HG03095 (cell line): ENCODE results near the gene SYCE1.
"Not testable (repeated sequence)": the region's sequence is repeated elsewhere in the genome, so short reads cannot be mapped to it uniquely, and the experiment has no call there.

Experiments used
- ATAC-seq: cut with Tn5 transposase; IDR thresholded peaks from one replicate; pipeline ENCODE4 v1.9.1; 2021; ENCODE audit warnings: moderate library complexity; ENCODE audit not compliant: unreplicated experiment

Gene SYCE1, protein sequence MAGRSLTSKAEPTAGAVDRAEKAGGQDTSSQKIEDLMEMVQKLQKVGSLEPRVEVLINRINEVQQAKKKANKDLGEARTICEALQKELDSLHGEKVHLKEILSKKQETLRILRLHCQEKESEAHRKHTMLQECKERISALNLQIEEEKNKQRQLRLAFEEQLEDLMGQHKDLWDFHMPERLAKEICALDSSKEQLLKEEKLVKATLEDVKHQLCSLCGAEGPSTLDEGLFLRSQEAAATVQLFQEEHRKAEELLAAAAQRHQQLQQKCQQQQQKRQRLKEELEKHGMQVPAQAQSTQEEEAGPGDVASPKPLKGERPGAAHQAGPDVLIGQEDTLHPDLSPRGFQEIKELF

DNA sequence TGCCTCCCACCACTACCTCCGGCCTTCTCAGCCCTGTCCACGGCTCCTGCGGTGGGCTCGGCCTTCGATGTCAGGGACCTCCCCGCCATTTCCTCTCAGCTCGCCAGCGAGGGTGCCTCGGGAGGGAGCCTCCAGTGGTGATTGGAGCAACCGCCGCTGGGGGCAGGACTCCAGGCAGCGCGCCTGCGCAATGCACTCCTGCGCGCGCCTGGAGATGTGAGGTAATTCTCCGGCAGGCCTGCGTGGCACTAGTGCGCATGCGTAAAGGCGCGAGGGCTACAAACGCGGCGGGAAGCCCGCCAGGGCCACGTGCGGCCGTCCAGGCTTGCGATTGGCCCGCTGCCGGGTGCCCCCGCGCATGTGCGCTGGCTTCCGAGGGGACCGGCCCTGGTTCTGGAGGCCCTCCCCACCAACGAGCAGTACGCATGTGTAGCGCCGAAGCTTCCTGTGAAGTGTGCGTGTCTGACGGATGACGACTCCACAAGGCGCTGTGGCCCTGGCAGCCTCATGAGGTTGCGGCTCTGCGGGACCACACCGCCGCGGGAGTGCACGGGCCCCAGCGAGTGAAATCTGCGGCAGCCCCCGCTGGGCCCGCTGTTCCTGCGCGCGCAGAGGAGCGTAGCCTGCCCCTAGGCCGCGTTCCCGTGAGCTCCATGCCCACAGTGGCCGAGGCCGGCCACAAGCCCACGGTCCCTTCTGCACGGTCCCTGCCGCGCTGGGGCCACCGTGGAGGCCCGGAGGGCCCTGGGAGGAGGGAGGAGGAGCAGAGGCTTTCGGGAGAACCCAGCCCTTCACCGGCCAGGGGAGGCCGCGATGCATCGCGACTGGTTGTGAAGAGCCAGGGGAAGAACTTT lies at the start of gene SYCE1:
Gene SYCE1 (minus strand): TSS at position 143 of the 854 bp plus-strand sequence. CDS start 54 bp downstream, at position 89.
- ATAC-seq = no peak

DNA sequence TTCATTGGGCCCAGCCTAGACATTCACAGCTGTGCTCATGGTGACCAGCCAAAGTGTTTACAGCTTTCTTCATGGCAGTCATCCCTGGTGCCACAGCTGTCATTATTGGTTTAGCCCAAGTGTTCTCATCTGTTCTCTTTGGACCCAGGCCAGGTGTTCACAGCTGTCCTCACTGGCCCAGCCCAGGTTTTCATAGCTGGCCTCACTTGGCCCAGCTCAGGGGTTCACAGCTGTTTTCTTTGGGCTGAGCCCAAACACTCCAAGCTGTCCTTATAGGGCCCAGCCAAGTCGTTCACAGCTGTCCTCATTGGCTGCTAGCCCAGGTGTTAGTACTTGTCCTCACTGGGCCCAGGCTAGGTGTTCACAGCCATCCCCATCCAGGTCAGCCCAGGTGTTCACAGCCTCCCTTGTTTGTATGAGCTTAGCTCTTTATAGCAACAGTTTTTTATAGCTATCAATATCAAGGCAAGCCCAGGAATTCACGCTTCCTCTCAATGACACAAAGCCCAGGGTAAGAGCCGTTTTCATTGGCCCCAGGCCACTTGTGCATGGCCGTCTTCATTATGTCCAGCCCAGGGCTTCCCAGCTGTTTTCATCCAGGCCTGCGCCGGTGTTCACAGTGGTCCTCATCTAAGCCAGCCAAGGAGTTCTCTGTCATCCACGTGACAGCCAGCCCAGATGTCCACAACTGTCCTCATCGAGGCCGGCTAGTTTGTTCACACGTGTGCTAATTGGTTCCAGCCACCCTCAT lies 49.6 kb upstream of the SYCE1 start:
- no peak for ATAC-seq

DNA sequence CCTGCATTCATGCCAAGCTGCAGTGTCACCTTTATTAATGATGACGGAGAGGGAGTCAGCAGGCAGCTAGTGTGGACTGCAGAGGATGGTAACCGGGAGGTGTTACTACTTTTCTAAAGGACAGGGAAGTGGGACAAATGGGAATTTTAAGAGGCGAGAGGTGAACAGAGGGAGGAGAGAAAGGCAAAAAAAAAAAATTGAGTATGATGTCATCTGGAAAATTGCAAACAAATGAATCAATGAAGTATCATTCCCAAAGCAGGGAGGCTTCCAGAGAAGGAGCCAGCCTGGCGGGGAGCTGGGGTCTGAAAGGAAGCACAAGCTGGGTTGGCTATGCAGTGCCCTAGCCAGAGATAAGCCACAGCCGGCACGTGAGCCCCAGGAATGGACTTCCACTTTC lies 48.3 kb upstream of the SYCE1 start:
- ATAC-seq = no peak

DNA sequence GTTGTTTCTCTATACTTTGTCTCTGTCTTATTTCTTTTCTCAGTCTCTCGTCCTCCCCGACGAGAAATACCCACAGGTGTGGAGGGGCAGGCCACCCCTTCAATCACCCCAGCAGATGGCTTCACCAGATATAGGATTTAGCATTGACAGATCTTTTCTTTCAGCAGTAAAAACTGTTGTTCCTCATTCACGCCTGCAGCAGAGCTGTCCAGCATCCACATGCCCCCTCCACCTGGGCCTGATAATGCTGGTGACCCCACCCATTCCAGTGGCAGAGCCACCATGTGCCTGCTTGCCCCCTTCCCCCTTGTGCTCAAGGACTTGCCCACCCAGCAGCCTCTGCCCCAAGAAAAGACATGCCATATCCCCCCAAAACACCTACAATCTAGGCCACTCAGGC lies 45.7 kb upstream of the SYCE1 start:
- no peak for ATAC-seq

DNA sequence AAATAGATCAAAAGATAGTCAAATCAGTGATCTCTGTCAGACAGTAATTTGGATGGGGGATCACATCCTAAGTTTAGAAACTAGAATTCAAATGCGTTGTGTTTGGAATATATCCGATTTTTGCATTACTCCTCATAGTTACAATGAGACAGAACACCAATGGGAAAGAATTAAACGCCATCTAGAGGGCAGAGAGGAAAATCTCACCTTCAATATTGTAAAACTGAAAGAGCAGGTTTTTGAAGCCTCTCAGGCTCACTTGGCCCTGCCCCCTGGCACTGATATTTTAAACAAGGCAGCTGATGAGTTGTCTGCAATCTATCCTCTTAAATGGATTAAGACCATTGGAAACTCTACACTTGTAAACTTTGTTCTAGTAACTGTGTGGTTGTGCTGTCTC lies 43.5 kb upstream of the SYCE1 start:
- no peak for ATAC-seq

DNA sequence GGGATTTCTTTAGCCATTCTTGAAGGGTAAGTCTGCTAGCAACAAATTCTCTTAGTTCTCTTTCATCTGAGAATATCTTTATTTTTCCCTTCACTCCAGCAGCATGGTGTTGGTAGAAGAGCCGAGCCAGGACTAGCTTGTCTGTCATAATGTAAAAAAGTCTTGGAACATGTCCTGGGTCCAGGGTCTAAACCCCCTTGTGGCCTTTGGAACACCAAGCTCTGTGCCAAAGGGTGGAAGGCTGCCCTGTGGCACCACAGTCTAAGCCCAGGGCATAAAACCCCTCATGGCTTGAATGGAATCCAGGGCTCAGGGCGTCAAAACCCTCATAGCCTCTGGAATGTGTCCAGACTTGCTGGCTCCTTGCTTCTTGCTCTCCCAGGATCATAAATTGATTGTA lies 38.1 kb upstream of the SYCE1 start:
- not testable (repeated sequence) for ATAC-seq

DNA sequence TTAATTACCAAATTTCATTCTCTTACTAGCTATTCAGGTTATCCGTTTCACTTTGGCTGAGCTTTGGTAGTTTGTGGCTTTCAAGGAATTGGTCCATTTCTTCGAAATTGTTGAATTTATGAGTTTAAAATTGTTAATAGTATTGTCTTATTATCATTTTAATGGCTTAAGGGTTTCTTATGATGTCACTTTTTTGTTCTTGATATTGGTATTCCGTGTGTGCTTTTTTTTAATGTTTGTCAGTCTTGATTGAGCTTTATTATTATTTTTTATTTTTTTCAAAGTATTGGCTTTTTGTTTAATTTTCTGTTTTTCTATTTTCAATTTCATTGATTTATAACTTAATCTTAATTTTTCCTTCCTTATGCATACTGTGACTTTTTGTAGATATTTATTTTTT lies 35.3 kb upstream of the SYCE1 start:
- no peak for ATAC-seq

DNA sequence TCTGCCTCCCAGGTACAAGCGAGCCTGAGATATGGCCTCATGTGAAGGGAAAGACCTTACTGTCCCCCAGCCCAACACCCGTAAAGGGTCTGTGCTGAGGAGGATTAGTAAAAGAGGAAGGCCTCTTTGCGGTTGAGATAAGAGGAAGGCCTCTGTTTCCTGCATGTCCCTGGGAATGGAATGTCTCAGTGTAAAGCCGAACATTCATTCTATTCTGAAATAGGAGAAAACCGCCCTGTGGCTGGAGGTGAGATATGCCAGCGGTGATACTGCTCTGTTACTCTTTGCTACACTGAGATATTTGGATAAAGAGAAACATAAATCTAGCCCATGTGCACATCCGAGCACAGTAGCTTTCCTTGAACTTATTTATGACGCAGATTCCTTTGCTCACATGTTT lies 34.5 kb upstream of the SYCE1 start:
- ATAC-seq = not testable (repeated sequence)

DNA sequence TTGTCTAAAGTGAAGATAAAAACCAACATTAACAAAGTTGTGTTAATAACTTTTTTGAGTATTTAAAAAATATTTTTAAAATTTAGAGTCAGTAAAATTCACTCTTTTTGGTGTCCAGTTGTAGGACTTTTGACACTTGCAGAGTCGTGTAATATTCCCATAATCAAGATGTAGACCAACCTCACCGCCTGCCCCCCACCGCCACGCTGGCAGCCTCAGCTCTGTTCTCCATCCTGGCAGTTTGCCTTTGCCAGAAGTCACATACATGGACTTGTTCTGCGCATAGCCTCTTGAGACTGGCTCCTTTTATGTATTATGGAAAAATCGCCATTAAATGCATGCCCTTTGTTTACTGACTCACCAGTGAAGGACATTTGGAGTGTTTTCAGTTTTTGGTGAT lies 27.3 kb upstream of the SYCE1 start:
- ATAC-seq = no peak

DNA sequence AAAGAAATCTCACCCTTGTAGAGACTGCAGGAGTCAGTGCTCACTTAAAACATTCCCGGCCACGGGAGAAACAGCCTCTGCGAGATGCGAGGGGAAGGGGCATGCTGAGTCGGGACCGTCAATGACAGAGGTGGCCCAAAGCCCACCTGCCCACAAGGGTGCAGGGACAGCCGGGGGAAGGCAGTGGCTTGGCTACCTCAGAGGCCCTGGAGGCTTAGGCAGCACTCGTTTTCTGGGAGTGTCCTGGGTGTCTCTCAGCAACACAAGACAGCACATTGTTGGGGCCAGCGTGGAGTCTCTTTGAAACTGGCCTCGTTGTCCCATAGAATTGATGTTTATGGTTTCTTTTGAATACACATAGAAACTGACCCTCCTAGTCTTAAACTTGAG lies 25.6 kb upstream of the SYCE1 start:
- no peak for ATAC-seq

DNA sequence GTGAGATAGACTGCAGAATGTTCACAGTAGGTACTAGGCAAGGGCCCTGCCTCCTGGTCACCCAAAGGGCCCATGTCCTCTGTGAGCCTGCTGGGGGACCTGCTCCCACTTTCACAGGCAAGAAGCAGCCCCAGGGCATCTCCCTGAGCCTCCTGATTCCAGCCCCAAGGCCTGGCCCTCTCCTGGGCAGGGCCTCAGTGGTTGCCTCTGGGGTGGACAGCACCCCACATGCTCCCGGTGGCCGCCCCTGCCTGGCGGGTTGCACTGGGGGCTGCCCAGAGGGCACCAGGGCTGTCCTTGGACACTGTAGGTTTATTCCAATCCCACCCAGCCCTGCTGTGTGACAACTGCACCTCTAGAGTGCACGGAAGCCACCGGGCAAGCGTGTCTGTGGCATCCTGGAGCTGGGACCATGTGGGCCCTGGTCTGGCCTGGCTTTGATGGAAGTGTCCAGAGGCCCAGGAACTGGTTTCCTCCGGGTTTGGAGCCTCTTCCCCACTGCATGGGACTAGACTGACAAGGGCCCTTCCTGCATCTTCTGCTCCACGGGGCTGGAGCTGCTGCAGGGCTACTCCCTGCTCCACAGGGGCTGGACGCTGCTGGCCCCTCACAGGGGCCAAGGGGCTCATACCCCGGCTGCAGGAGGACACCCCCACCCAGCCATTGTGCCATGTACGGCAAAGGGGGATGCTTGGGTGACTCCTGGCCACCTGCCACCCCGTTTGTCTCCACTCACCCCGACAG lies 25.0 kb upstream of the SYCE1 start:
- ATAC-seq = no peak

DNA sequence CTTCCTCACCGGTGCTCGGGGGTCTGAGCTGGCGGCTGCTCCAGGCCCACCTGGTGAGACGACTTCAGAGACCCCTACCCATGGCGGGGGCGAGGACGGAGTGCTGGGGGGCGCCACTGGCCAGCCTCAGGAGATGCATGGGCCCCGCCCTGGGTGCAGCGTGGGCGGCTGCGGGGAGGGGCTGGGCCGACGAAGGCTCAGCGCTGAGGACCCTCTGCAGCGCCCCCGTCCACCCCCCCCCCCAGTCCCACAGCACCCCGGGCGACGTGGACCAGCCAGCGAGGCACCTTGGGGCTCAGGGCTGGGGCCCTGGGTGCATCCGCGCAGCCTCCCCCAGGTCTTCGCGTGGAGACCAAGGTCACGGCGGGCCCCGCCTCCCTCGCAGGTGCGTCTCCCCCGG lies 11.7 kb upstream of the SYCE1 start:
- ATAC-seq = not testable (repeated sequence)

DNA sequence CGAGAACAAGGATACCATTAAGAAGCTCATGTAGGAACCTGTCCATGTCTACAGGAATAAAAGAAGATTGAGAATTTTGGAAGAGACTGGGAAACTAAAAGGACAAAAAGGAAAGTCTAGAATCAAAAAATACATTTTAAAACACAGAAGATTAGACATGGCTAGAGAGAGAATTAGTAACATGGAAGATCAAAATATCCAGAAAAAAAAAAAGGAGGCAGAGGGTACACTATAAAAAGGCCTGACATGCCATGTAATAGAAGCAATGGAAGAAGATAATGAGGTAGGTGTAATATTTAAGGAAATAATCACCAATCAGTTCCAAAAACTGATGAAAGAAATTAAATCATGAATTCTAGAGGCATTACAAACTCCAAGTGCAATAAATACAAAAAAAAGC lies 8.1 kb upstream of the SYCE1 start:
- ATAC-seq = not testable (repeated sequence)

DNA sequence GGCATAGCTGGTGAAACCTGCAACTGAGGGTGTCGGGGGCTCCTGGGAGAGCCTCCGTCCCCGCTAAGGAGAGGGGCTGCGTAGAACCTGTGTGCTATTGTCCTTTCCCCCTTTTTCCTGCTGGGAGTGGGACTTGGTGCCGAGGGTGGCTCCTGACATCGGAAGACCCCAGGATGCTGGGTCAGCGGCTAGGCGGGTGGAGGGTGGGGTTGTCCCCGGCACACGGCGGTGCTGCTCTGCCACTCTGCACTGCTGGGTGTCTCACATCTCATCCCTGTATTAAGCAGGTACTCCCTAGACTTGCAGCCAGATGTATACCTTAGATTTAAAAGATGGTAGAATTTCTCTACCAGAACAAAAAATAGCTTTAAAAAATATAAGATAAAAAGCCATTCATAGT lies 6.7 kb upstream of the SYCE1 start:
- ATAC-seq = not testable (repeated sequence)

DNA sequence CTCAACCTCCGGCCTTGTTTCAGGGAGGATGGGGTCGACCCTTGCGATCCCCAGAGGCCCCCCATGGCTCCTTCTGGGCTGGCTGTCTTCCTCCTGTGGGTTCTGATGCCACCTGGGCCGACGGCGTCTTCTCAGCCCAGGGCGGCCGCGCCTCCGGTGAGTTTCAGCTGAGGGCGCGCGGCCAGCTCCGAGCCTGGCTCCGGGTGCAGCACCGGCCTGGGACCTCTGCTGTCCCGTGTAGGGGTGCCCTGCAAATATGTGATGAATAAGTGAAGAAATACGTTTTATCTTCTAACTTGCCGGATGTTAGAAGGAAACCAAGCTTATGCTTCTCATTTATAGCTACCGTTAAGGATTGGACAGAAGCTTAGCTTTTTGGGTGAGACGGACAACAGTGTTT lies 4.4 kb upstream of the SYCE1 start:
- not testable (repeated sequence) for ATAC-seq

DNA sequence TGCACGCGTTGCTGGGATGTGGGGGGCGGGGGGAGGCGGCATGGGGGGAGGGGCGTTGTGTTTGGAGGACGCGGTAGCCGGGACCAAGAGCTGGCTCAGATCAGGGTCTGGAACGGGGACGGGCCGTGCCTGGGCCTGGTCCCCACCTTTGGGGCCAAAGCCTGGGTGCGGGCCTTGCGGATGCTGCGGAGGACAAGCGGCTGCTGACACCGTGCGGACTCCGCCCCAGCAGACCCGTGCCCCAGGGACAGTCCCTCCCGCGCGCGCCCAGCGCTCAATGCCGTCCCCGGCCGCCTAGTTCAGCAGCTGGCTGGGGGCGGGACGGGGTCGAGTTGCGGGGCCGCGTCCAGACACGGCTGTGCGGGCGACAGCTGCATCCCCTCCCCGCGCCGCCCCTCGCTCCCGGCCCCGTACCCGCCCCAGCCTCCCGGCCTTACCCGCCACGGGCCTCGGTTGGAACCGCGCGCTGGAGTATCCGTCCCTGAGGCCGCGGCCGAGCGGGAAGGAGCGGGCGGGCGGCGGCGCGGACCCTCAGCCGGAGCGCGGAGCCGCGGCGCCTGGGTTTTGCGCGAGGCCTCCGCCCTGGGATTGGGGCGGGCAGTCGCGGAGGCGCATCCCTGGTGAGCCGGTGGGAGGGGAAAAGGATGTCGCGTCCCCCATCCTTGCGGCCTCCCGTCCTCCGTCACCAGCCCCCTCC lies 3.6 kb upstream of the SYCE1 start:
- not testable (repeated sequence) for ATAC-seq

DNA sequence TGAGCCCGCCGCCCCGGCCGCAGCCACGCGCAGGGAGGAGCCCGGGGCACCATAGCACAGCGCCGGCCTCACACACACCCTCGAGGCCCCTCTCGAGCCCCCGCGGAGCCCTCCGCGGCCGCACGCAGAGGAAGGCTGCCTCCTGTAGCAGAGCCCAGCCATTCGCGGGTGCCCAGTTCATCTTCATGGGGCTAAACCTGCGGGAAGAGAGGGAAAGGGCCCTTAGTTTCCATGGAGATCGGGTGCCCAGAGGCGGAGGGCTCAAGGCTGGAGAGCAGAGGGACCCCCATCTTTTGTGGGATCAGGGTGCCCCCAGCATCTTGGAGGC lies 2.9 kb upstream of the SYCE1 start:
- no peak for ATAC-seq

DNA sequence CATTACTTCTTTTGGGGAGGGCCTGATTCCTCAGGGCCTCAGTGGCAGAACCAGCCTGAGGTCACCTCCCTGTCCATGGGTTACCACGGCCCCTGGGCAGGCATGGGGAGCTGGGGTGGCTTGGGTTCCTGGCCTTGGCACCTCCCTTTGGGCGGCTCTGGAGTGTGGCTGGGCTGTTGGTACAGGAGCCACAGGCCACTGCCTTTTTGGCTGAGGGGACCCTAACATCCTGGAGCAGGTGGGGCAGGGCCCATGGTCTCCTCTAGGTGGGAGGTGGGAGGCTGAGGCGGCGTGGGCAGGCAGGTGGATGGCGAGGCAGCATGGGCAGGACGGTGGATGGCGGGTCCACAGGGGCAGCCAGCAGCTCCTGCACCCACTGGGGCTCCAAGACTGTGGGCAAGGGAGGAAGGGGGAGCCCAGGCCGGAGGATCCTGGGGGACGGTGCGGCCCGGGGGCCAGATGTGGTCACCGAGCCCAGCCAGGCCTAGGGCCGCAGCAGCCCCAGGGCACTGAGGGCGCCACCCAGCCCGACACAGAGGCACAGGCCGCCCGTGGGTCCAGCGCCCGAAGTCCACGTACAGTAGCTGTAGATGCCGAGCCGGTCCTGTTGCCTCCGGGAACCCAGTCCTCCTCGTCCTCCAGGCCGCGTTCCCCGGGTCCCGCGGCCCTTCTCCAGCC lies 2.4 kb upstream of the SYCE1 start:
- no peak for ATAC-seq

DNA sequence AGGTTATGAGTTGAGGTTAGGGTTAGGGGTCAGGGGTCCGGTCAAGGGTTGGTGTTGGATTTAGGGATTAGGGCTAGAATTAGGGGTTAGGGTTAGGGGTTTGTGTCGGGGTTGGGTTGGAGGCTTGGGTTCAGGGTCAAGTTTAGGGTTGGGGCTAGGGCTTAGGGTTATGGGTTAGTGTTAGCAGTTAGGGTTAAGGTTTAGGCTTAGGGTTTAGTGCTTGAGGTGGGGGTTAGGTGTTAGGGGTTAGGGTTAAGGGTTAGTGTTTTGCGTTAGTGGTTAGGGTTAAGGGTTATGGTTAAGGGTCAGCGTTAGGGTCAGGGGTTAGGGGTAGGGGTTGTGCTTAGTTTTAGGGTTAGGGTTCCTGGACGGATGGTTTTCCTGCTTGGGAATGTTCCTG lies 1.7 kb upstream of the SYCE1 start:
- ATAC-seq = no peak

DNA sequence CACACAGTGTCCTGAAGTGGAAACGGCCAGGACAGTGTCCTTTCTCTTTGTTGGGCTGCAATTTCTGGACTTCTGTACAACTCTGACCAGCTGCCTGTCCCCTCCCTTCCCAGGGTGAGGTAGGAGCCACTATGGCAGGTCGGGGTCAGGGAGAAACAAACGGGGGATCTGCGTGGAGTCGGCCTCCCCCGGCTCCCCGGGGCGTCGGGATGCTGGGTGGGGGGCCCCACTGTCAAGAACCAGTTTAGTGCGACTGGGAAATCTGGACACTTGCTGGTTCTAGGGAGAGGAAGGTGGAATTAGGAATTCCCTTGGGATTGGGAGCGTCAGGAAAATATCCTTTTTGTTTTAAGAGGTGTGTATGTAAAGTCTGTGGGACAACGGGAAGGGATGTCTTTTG lies 567 bp downstream of the SYCE1 start:
- ATAC-seq = no peak
